NT2/D1 (cell line): Measurements from ENCODE around the gene CAB39L.

ENCODE experiments used
- SUZ12 ChIP-seq: IDR thresholded peaks from 2 replicates; pipeline ENCODE4 v1.6.1; 2011; ENCODE audit not compliant: insufficient read length, insufficient read depth; ENCODE audit errors: extremely low read depth
- YY1 ChIP-seq: IDR thresholded peaks from 2 replicates; pipeline ENCODE4 v1.6.1; 2011; ENCODE audit not compliant: insufficient read length, insufficient read depth
- ZNF274 ChIP-seq: IDR thresholded peaks from 2 replicates; pipeline ENCODE4 v1.6.1; 2011; ENCODE audit warnings: mild to moderate bottlenecking, low read depth, low read length

DNA sequence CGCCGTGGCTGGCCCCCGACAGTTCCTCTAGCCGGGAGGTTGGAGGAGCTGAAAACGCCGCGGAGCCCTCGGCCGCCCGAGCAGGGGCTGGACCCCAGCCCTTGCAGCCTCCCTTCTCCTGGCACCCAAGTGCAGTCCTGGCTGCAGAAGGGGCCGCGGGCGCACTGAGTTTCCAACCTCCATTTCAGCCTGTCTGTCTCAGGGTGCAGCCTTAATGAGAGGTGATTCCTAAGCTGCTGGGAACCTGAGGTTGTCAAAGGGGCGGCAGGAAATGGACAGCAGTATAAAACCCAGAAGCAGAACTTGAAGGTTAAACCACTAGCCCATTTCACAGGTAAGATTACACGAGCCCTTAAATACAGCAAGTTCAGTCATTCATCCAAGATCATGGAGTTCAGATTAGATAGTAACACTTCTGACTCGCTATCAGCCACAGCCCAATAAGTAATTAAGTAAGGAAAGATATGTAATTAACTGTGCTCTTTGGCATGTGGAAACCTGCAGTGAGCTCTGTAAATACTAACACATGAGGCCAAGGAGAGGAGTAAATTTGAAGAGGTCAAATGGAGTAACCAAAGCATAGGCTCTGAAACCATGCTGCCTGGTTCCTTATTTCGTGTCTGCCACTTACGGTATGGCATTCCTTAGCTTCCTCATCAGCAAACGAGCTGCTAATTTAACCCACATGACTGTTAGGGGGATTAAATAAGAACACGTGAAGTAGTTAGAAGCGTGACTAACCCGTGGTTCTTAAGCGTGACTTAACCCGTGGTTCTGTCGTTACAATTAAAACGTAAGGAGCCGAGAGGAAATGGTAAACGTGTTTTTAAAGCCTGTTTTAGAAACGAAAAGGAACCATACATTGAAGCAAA lies 896 bp upstream of the CAB39L start:
- TF ChIP-seq ZNF274 (no peak), YY1 (no peak), SUZ12 (no peak)
